Measurements from ENCODE around the gene AFG1L.

Gene AFG1L

DNA sequence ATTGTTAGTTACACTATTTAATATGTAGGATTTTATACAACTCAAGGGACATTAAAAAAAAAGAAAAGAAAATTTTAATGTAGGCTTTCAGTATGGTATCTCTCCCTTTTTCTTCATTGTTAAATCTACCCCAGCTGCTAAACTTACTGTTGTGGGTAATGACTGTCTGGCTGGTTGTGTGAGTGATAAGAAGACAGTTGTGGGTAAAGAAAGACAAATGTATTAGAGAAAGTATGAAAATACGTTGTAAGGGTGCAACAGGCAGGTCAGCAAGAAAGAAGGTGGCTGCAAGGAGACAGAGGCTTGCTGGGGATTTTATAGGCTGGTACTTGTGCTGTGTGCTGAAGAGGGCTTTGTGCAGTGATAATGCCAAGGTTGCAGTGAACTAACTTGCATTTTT is 174.5 kb downstream of the AFG1L start:
- TF ChIP-seq, protein P1, sequence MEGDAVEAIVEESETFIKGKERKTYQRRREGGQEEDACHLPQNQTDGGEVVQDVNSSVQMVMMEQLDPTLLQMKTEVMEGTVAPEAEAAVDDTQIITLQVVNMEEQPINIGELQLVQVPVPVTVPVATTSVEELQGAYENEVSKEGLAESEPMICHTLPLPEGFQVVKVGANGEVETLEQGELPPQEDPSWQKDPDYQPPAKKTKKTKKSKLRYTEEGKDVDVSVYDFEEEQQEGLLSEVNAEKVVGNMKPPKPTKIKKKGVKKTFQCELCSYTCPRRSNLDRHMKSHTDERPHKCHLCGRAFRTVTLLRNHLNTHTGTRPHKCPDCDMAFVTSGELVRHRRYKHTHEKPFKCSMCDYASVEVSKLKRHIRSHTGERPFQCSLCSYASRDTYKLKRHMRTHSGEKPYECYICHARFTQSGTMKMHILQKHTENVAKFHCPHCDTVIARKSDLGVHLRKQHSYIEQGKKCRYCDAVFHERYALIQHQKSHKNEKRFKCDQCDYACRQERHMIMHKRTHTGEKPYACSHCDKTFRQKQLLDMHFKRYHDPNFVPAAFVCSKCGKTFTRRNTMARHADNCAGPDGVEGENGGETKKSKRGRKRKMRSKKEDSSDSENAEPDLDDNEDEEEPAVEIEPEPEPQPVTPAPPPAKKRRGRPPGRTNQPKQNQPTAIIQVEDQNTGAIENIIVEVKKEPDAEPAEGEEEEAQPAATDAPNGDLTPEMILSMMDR (conservative IDR thresholded peaks at IDR 0.05; ENCODE audit: low read depth, low read length) = no peak
- Histone ChIP-seq H3K4me2 (no peak overlapping the region), H3K79me2 (ENCODE audit: insufficient read depth, low read depth) (no peaks in the 10 kb centered on the region)

DNA sequence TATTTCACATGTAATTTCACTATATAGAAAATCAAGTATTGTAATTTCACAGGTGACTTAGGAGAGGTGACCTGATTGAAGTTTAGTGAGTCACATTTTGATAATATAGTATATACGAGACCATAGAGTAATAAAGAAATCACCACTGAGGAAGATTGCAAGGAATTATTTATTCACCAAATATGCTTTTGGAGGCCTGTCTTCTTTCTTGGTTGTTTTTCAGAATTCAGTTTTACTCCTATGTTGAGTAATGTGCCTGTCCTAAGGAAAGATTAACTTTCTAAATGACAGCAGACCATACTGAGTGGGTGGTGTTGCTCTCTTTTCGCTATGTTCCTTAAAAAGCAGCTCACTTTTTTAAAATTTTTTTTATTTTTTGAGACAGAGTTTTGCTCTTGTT is 178.3 kb downstream of the AFG1L start:
- no peak overlapping the region for H2AFZ ChIP-seq (ENCODE audit: low read depth)
- no peaks in the 10 kb centered on the region for H3K79me2 ChIP-seq (ENCODE audit: insufficient read depth, low read depth)
- H3K4me1 ChIP-seq (ENCODE audit: low read depth, poor library complexity, severe bottlenecking) = no peaks in the 10 kb centered on the region
- no peak overlapping the region for H3K4me2 ChIP-seq
- H3K27ac ChIP-seq = no peak overlapping the region
- no peaks in the 10 kb centered on the region for H4K20me1 ChIP-seq (ENCODE audit: insufficient read depth)
- no peak overlapping the region for H3K4me3 ChIP-seq (IDR thresholded peaks at IDR 0.05; ENCODE audit: insufficient read depth, low read depth, low read length)
- TF ChIP-seq, protein P1 (conservative IDR thresholded peaks at IDR 0.05; ENCODE audit: low read depth, low read length) = no peak
- no peaks in the 10 kb centered on the region for H3K36me3 ChIP-seq (ENCODE audit: insufficient read depth)
- H3K27me3 ChIP-seq (ENCODE audit: insufficient read depth, low read depth) = no peaks in the 10 kb centered on the region
- H3K9ac ChIP-seq = no peak overlapping the region

More for the DNA sequence above, 174.5 kb downstream of the AFG1L start:
- no peaks in the 10 kb centered on the region for H3K4me1 ChIP-seq (ENCODE audit: low read depth, poor library complexity, severe bottlenecking)
- no peak overlapping the region for H3K9ac ChIP-seq
- no peaks in the 10 kb centered on the region for H4K20me1 ChIP-seq (ENCODE audit: insufficient read depth)
- H2AFZ ChIP-seq (ENCODE audit: low read depth) = no peak overlapping the region
- no peaks in the 10 kb centered on the region for H3K36me3 ChIP-seq (ENCODE audit: insufficient read depth)
- H3K27me3 ChIP-seq (ENCODE audit: insufficient read depth, low read depth) = no peaks in the 10 kb centered on the region
- H3K27ac ChIP-seq = no peak overlapping the region
- H3K4me3 ChIP-seq (IDR thresholded peaks at IDR 0.05; ENCODE audit: insufficient read depth, low read depth, low read length) = no peak overlapping the region

DNA sequence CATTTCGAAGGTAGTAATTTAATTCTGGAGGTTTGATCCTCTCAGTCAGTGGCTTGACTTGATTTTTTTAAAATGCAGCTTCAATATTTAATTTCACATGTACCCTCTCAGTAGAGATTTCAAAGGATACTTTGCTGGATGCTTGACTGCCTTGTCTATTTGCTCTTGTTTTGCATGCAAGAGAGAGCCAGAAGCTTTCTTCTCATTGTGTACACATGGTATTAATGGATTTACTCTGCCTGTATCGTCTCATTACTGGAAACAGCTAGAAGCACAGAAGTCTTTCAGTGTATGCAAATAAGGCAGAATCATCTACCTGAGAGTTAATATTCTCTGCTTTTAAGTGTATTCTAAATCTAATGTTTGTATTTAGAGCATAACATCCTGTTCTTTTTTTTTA is 181.5 kb downstream of the AFG1L start:
- Histone ChIP-seq H3K9ac (no peak overlapping the region), H3K4me2 (no peak overlapping the region), H2AFZ (ENCODE audit: low read depth) (no peak overlapping the region), H3K27me3 (ENCODE audit: insufficient read depth, low read depth) (no peaks in the 10 kb centered on the region), H3K4me1 (ENCODE audit: low read depth, poor library complexity, severe bottlenecking) (no peaks in the 10 kb centered on the region), H4K20me1 (ENCODE audit: insufficient read depth) (no peaks in the 10 kb centered on the region), H3K79me2 (ENCODE audit: insufficient read depth, low read depth) (no peaks in the 10 kb centered on the region), H3K4me3 (IDR thresholded peaks at IDR 0.05; ENCODE audit: insufficient read depth, low read depth, low read length) (no peak overlapping the region), H3K36me3 (ENCODE audit: insufficient read depth) (no peaks in the 10 kb centered on the region), H3K27ac (no peak overlapping the region)
- TF ChIP-seq, protein P1 (conservative IDR thresholded peaks at IDR 0.05; ENCODE audit: low read depth, low read length) = no peak

DNA sequence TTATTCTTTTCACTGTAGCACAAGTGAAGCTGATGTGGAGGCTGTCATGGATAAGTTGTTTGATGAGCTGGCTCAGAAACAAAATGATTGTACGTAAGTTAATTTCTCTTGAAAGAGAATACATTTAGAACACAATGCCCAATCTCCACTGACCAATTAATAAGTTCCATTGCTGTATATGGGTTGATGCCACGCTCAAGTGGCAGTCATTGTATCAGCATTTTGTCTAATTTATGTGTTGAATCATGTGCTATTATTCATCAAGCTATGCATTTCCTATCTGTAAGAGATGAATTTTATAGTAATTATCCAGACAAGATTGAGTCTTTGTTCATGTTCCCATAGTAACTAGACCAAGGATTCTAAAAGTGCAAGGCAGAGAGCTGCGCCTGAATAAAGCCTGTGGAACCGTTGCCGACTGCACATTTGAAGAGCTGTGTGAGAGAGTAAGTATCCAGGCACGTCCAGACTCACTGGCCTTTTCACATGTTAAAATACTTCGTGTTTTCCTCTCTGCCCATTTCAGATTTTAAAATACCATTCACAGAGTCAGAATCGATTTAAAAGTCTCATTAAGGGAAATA is 182.1 kb downstream of the AFG1L start:
- H3K36me3 ChIP-seq (ENCODE audit: insufficient read depth) = no peaks in the 10 kb centered on the region
- H3K27ac ChIP-seq = no peak overlapping the region
- no peaks in the 10 kb centered on the region for H3K27me3 ChIP-seq (ENCODE audit: insufficient read depth, low read depth)

More for the DNA sequence above, 182.1 kb downstream of the AFG1L start:
- H2AFZ ChIP-seq (ENCODE audit: low read depth) = no peak overlapping the region
- H3K4me1 ChIP-seq (ENCODE audit: low read depth, poor library complexity, severe bottlenecking) = no peaks in the 10 kb centered on the region
- no peaks in the 10 kb centered on the region for H4K20me1 ChIP-seq (ENCODE audit: insufficient read depth)
- no peak overlapping the region for H3K9ac ChIP-seq
- H3K79me2 ChIP-seq (ENCODE audit: insufficient read depth, low read depth) = no peaks in the 10 kb centered on the region
- no peak overlapping the region for H3K4me2 ChIP-seq
- TF ChIP-seq, protein P1 (conservative IDR thresholded peaks at IDR 0.05; ENCODE audit: low read depth, low read length) = no peak
- no peak overlapping the region for H3K4me3 ChIP-seq (IDR thresholded peaks at IDR 0.05; ENCODE audit: insufficient read depth, low read depth, low read length)

All from KMS-11 (cell line).